ENCODE data around the gene TRPM5. TPM values are rescaled to one million over a fixed set of nuclear protein-coding genes. Genes with fewer than 3 reads are reported as not detected.

TRPM5 gene
- total RNA-seq, 4 donors from 2014 or later: 0.63 TPM; not detected in 3

DNA sequence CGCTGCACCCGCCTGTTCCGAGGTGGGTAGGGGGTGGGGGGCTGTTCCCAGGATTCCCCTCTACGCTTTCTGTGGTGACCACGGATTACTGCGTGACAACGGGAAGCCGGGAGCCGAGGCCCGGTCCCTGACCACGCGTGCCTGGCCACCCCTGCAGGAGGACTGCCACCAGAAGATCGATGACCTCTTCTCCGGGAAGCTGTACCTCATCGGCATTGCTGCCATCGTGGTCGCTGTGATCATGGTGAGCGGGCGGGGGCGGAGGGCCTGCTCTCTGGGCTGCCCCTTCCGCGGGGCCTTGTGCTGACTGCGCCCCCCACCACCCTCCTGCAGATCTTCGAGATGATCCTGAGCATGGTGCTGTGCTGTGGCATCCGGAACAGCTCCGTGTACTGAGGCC is 47.8 kb downstream of the TRPM5 start:
- no peak for DNase-seq (ENCODE audit: low spot score)
- TF ChIP-seq, protein P1, sequence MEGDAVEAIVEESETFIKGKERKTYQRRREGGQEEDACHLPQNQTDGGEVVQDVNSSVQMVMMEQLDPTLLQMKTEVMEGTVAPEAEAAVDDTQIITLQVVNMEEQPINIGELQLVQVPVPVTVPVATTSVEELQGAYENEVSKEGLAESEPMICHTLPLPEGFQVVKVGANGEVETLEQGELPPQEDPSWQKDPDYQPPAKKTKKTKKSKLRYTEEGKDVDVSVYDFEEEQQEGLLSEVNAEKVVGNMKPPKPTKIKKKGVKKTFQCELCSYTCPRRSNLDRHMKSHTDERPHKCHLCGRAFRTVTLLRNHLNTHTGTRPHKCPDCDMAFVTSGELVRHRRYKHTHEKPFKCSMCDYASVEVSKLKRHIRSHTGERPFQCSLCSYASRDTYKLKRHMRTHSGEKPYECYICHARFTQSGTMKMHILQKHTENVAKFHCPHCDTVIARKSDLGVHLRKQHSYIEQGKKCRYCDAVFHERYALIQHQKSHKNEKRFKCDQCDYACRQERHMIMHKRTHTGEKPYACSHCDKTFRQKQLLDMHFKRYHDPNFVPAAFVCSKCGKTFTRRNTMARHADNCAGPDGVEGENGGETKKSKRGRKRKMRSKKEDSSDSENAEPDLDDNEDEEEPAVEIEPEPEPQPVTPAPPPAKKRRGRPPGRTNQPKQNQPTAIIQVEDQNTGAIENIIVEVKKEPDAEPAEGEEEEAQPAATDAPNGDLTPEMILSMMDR (IDR thresholded peaks at IDR 0.05): no peak
- no peak for ATAC-seq (ENCODE audit: low FRiP score)

DNA sequence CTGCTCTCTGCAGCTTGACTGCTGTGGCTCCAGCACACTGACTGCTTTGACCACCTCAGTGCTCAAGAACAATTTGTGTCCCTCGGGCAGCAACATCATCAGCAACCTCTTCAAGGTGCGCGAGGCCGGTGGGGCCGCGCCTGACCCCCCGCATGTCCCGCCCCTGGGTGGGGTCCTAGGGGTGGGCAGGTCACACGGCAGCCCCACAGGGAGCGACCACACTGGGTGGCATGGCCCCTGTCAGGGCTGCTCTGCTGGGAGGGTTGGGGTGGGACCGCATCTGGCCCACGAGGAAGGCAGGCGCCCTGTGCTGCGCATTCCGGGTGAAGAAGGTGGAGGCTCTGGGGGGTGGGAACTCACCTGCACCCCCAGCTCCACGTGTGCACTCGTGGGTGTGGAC is 48.5 kb downstream of the TRPM5 start:
- TF ChIP-seq, protein P1 (IDR thresholded peaks at IDR 0.05): no peak
- DNase-seq (ENCODE audit: low spot score): no peak
- ATAC-seq (ENCODE audit: low FRiP score): no peak

DNA sequence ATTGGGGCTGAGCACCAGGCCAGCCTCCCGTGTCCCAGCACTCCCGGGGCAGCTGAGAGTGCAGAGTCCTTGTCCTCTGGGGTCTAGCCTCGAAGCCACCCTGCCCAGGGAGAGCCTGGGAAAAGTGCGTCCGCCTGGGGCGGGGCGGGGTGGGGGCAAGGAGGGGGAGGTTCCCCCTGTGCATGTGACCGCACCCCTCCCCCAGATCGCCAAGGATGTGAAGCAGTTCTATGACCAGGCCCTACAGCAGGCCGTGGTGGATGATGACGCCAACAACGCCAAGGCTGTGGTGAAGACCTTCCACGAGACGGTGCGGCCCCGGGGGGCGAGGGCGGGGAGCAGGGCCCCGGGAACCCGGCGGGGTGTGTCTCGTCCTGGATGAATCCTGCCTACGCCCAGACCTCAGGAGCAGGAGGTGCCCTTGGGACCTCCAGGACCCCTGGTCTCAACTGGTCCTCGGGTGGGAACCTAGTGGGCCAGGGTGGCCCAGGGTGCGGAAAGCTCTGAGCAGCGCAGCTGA is 49.0 kb downstream of the TRPM5 start:
- TF ChIP-seq, protein P1 (IDR thresholded peaks at IDR 0.05): no peak
- ATAC-seq (ENCODE audit: low FRiP score): no peak

DNA sequence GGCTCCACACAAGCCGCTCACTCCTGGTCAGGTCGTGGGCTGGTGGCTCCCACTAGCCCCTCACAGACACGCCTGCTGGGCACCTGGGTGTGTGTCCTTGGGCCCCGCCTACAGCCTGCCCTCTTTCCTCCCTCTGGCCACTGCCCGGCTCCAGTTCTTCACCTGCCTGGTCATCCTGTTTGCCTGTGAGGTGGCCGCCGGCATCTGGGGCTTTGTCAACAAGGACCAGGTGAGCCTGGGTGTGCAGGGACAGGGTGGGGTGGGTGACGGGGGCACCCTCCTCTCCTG is 49.6 kb downstream of the TRPM5 start:
- DNase-seq (ENCODE audit: low spot score) (no peak), ATAC-seq (ENCODE audit: low FRiP score) (no peak)
- TF ChIP-seq, protein P1 (IDR thresholded peaks at IDR 0.05): no peak

More for the DNA sequence above, 49.0 kb downstream of the TRPM5 start:
- DNase-seq (ENCODE audit: low spot score): no peak

Other genes with a start within 250 kb of the TRPM5 start
- gene ASCL2, start 173.9 kb downstream of the TRPM5 start, total RNA-seq: 1 to 10 TPM in 1 of 4 donors, under 1 TPM in 1, not detected in 2; 0.24 to 2.6 TPM
- 1 to 10 TPM; 1.1 to 2.8 (median 1.2) TPM for gene C11orf21, start 142.6 kb downstream of the TRPM5 start, total RNA-seq
- gene TSPAN32, start 142.5 kb downstream of the TRPM5 start, total RNA-seq: 1 to 10 TPM in 3 of 4 donors, under 1 TPM in 1; 0.19 to 6.4 (median 2.7) TPM
- 100 to 1,000 TPM; 540 to 765 (median 577) TPM for gene CD81, start 67.2 kb downstream of the TRPM5 start, total RNA-seq
- gene TSSC4, start 43.8 kb downstream of the TRPM5 start, total RNA-seq: 10 to 100 TPM; 29.9 to 59.7 (median 33.5) TPM
- gene KCNQ1, start 494 bp upstream of the TRPM5 start, total RNA-seq: 1 to 10 TPM; 4.5 to 5.9 (median 5.2) TPM